ENCODE results near the gene NUP93.
A peak's percentile ranks its signal among the peaks of the same experiment; 100 is the strongest.

The NUP93 gene

DNA sequence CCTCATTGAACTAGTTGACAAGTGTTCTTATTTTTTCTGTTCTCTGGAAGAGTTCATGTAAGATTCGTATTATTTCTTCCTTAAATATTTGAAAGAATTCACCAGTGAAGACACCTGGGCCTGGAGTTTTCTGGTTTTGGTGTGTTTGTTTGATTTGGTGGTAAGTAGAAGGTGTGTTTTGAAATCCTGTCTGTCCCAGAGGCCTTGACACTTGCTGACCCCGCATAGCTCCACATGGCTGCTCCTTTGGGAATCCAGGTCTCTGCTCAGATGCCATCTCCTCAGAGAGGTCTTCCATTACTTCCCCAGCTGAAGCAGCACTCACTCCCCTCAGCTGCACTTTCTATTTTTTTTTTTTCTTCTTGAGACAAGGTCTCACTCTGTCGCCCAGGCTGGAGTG lies 5.7 kb upstream of the NUP93 start:
- no peak overlapping the region for H3K27ac ChIP-seq
- H3K79me2 ChIP-seq, result peaks cover 17% of the 10 kb centered on the region
- no peak overlapping the region for H3K4me2 ChIP-seq (ENCODE audit: low read length)
- H3K9me3 ChIP-seq (ENCODE audit: control insufficient read depth, low read length), result no peaks in the 10 kb centered on the region
- no peaks in the 10 kb centered on the region for H3K36me3 ChIP-seq (ENCODE audit: control insufficient read depth, insufficient read depth, low read length)
- no peaks in the 10 kb centered on the region for H3K4me1 ChIP-seq
- H2AFZ ChIP-seq, result no peak overlapping the region
- TF ChIP-seq, protein P1, sequence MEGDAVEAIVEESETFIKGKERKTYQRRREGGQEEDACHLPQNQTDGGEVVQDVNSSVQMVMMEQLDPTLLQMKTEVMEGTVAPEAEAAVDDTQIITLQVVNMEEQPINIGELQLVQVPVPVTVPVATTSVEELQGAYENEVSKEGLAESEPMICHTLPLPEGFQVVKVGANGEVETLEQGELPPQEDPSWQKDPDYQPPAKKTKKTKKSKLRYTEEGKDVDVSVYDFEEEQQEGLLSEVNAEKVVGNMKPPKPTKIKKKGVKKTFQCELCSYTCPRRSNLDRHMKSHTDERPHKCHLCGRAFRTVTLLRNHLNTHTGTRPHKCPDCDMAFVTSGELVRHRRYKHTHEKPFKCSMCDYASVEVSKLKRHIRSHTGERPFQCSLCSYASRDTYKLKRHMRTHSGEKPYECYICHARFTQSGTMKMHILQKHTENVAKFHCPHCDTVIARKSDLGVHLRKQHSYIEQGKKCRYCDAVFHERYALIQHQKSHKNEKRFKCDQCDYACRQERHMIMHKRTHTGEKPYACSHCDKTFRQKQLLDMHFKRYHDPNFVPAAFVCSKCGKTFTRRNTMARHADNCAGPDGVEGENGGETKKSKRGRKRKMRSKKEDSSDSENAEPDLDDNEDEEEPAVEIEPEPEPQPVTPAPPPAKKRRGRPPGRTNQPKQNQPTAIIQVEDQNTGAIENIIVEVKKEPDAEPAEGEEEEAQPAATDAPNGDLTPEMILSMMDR (IDR thresholded peaks at IDR 0.05), result no peak
- no peak overlapping the region for H3K9ac ChIP-seq
- H3K4me3 ChIP-seq (ENCODE audit: low read depth, low read length), result no peak overlapping the region
- H3K27me3 ChIP-seq (ENCODE audit: control insufficient read depth, insufficient read depth, low read length), result no peaks in the 10 kb centered on the region

DNA sequence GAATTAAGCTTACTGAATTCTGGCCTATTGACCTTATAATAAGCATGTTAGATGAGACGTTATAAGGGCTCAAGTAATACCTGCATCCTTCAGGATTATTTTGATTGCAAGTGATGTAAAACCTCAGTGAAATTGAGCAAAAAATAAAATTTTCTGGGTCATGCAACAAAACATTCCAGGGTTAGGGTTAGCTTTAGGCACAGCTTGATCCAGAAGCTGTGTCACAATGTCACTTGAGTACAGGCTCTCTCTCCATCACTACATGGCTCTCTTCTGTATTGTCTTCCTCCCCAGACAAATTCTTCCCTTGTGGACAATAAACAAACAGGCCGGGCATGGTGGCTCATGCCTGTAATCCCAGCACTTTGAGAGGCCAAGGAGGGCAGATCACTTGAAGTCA lies 3.6 kb upstream of the NUP93 start:
- H2AFZ ChIP-seq, result no peak overlapping the region
- peaks cover 27% of the 10 kb centered on the region for H3K79me2 ChIP-seq
- H3K9ac ChIP-seq, result no peak overlapping the region
- no peaks in the 10 kb centered on the region for H3K36me3 ChIP-seq (ENCODE audit: control insufficient read depth, insufficient read depth, low read length)
- H3K27me3 ChIP-seq (ENCODE audit: control insufficient read depth, insufficient read depth, low read length), result no peaks in the 10 kb centered on the region
- H3K27ac ChIP-seq, result no peak overlapping the region
- no peak overlapping the region for H3K4me2 ChIP-seq (ENCODE audit: low read length)
- TF ChIP-seq, protein P1 (IDR thresholded peaks at IDR 0.05), result no peak
- no peaks in the 10 kb centered on the region for H3K9me3 ChIP-seq (ENCODE audit: control insufficient read depth, low read length)
- H3K4me1 ChIP-seq, result no peaks in the 10 kb centered on the region
- no peak overlapping the region for H3K4me3 ChIP-seq (ENCODE audit: low read depth, low read length)

DNA sequence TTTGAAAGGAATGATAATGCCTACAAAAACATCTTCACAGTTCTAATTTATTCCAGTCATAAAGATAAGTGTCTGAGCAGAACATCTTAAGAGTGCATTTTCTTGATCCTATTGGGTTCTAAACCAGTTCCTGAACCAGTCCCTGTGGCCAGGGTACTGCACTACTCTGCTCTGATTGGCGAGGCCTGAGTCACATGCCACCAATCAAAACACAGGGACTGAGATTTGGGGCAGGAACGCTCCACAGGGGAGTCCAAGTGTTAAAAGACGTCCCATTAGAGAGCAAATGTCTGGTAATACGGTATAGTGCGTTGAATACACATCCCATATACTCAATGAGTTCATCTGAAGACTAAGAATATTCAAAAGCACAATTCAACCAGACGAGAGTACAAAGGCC lies 3.0 kb upstream of the NUP93 start:
- Histone ChIP-seq H3K4me1 (no peaks in the 10 kb centered on the region), H3K9ac (no peak overlapping the region), H3K27me3 (ENCODE audit: control insufficient read depth, insufficient read depth, low read length) (no peaks in the 10 kb centered on the region), H2AFZ (no peak overlapping the region), H3K4me2 (ENCODE audit: low read length) (no peak overlapping the region), H3K4me3 (ENCODE audit: low read depth, low read length) (no peak overlapping the region), H3K27ac (no peak overlapping the region), H3K36me3 (ENCODE audit: control insufficient read depth, insufficient read depth, low read length) (no peaks in the 10 kb centered on the region), H3K9me3 (ENCODE audit: control insufficient read depth, low read length) (no peaks in the 10 kb centered on the region), H3K79me2 (peaks cover 28% of the 10 kb centered on the region)
- TF ChIP-seq, protein P1 (IDR thresholded peaks at IDR 0.05), result no peak

DNA sequence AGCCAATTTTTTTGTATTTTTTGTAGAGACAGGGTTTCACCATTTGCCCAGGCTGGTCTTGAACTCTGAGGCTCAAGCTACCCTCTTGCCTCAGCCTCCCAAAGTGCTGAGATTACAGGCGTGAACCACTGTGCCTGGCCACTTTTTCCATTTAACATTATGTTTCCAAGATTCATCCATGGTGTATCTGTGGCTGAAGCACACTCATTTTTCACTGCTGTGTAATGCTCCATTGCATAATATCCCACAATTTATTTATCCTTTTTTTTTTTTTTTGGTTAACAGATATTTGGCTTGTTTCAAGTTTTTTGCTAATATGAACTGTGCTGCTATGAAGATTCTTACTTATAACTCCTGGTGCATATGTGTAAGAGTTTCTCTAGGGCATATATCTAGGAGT lies 1.9 kb upstream of the NUP93 start:
- Histone ChIP-seq H3K9me3 (ENCODE audit: control insufficient read depth, low read length) (no peaks in the 10 kb centered on the region), H3K4me2 (ENCODE audit: low read length) (peak overlapping the region; percentile 100), H3K27ac (no peak overlapping the region), H2AFZ (no peak overlapping the region), H3K4me1 (no peaks in the 10 kb centered on the region), H3K4me3 (ENCODE audit: low read depth, low read length) (no peak overlapping the region), H3K36me3 (ENCODE audit: control insufficient read depth, insufficient read depth, low read length) (no peaks in the 10 kb centered on the region), H3K27me3 (ENCODE audit: control insufficient read depth, insufficient read depth, low read length) (no peaks in the 10 kb centered on the region), H3K9ac (no peak overlapping the region), H3K79me2 (peaks cover 35% of the 10 kb centered on the region)
- TF ChIP-seq, protein P1 (IDR thresholded peaks at IDR 0.05), result no peak

DNA sequence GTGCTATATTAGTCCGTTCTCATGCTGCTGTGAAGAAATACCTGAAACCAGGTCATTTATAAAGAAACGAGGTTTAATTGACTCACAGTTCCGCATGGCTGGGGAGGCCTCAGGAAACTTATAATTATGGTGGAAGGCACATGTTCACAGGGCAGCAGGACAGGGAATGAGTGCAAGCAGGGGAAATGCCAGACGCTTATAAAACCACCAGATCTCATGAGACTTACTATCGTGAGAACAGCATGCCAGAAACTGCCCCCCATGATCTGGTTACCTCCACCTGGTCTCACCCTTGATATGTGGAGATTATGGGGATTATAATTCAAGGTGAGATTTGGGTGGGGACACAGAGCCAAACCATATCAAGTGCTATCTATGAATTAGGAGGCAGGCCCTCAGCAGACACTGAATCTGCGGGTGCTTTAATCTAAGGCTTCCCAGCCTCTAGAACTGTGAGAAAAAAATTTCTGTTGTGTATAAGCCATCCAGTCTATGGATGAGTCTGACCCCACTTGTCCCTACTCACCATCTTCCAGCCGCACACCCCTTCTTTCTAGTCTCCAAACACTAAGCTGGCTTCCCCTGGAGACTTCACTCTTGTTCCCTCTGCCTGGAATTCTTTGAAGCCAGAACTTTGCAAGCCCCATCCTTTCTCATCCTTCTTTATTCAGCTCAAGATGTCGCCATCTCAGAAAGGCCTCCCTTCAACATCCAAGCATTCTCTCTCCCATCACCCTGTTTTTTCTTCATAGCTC lies 772 bp upstream of the NUP93 start:
- H2AFZ ChIP-seq, result peak overlapping the region; percentile 87
- H3K79me2 ChIP-seq, result peaks cover 35% of the 10 kb centered on the region
- H3K9me3 ChIP-seq (ENCODE audit: control insufficient read depth, low read length), result no peaks in the 10 kb centered on the region
- no peaks in the 10 kb centered on the region for H3K27me3 ChIP-seq (ENCODE audit: control insufficient read depth, insufficient read depth, low read length)
- TF ChIP-seq, protein P1 (IDR thresholded peaks at IDR 0.05), result no peak
- H3K27ac ChIP-seq, result peak overlapping the region; percentile 87
- peak overlapping the region; percentile 92 for H3K4me3 ChIP-seq (ENCODE audit: low read depth, low read length)
- no peaks in the 10 kb centered on the region for H3K36me3 ChIP-seq (ENCODE audit: control insufficient read depth, insufficient read depth, low read length)
- H3K9ac ChIP-seq, result peak overlapping the region; percentile 73
- peak overlapping the region; percentile 100 for H3K4me2 ChIP-seq (ENCODE audit: low read length)
- H3K4me1 ChIP-seq, result no peaks in the 10 kb centered on the region

All from parathyroid adenoma (tissue), 2 donors.